NCI-H2171 (cell line): ENCODE data around the gene C3orf85.

Experiments used
- DNase-seq: peaks from one replicate; lab custom pipeline; 2025; lab: John Stamatoyannopoulos, UW

C3orf85 gene

DNA sequence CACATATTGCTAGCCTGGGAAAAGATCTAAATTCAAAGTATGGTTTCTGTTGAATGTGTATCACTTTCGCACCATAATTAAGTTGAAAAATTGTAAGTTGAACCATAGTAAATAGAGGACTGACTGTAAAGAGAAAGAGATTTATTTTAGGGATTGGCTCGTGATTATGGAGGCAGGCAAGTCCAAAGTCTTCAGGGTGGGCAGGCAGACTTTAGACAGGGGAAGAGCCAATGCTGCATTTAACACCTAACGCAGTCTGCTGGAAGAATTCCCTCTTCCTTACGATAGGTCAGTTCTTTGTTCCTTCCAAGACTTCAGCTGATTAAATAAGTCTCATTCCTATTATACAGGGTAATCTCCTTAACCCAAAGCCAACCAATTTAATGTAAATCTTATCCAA lies 15.8 kb downstream of the C3orf85 start:
- no peak for DNase-seq

DNA sequence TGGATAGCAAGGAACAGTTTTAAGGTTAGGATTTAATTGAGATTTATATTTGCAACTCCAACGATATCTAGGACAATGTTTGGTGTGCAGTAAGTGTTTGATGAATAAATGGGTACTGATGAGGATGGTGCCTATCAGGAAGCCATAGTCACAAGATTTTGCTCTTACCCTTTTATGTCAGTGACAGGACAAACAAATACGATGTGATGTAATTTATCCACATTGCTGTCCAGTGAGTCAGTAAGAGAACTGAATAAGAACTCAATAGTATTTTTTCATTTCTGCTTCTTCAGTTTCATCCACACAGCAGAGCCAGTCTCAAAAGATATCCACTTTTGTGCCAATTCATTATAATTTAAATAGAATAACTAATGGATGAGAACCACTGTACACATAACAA lies 18.5 kb downstream of the C3orf85 start:
- DNase-seq = no peak

DNA sequence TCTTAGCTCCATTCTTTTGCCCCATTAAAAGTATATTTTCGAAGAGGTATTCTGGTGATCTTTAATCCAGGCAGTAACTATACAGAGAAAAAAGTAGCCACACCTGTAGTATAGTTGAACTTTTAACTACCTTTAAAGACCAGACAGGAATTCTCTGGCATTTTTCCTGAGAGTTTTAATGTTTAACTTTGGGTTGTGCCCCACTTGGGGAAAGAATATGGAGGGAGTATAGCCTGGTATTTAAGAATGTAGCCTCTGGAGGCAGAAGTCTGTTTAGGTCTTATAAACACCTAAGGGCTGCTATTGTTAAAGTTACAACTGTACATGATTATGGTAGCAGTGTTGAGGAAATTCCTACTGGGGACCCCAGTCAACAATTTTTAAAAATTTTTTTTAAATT lies 19.3 kb downstream of the C3orf85 start:
- DNase-seq = no peak

DNA sequence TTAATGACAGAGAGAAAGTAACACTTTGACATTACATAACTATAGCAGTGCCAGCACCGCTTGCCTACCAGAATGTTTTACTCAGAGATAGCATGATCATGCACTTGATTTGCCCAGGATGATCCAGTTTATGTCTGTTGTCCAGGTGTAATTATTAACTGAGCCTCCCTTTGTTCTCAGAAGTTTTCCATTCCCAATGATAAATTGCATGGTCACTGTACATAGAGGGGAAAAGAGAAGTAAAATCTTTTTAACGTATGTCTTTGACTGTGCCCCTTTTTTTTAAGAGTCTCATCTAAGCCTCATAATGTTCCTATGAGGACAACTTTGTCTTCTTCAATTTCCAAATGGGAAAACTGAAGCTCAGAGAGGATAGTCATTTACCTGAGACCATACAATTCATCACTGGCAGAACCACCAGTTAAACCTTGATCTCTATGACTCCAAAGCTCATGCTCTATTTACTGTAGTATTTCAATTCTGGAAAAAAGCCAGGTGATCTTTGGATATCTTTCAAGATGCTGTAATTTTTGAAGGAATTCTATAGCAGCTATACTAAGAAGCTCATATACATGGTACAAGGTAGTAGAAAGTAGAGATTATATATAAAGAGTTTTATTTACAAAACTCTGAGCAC lies 25.1 kb downstream of the C3orf85 start:
- no peak for DNase-seq

DNA sequence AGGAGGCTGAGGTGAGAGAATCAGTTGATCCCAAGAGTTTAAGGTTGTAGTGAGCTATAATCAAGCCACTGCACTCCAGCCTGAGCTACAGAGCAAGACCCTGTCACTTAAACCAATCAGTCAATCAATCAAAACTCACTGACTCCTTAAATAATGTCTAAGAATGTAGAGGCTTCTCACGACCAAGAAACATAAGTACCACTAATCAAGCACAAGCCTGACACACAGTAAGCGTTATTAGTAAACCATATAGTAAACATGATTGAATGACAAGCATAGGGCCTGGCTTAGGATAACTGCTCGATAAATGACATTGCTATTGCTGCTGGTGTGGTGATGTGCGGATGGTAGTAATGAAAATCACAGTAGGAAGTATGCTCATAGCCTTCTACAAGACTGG lies 29.4 kb downstream of the C3orf85 start:
- DNase-seq = no peak

DNA sequence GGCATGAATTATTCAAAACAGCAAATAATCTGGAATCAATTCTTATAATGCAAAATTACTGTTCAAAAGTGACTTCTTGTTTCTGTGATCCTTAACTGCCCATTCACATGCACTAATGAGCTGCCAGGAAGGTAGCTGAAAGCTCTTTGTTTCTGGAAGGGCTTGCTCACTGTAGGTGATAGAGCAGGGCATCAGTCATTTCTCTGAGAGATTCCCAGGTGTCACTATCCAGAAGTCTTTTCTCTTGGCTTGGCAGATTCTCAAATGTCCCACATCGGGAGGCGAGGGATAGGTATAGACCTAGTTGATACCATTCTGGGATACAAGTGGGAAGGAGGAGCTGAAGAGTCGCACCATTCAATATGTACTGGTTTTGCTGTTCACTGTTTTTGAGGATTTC lies 35.0 kb downstream of the C3orf85 start:
- DNase-seq = no peak

DNA sequence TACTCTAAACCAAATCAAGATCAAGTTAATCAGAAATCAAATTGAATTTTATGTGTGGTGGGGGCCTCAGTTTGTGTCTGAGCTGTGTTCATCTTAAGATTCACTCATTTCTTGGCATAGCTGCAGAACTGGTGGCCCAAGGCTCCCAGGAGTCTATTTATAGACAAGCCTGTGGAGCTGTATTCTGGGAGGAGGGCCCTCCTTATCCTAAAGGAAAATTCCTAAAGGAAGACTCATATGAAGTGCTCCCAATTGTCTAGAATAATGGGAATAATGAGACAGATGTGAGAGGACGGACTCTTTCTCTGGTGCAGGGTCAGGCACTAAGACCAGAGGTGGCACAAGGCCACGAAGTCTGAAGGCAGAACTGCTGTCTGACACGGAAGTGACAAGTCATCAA lies 38.9 kb downstream of the C3orf85 start:
- DNase-seq = no peak

DNA sequence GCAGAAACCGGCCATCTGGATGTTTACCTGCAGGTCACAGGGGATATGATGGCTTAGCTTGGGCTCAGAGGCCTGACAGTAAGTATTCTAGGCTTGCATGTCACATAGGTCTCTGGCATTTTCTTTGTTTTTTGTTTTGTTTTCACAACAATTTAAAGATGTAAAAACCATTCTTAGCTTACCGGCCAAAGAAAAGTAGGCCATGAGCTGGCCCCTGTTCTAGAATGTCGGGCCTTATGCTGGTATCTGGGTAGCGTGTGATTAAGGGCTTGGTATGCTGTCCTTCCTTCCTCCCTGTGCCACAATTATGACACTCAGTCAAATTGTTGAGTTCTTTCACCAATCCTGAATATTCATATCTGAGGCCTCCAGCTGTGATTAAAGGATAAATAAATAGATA lies 40.2 kb downstream of the C3orf85 start:
- DNase-seq = no peak

DNA sequence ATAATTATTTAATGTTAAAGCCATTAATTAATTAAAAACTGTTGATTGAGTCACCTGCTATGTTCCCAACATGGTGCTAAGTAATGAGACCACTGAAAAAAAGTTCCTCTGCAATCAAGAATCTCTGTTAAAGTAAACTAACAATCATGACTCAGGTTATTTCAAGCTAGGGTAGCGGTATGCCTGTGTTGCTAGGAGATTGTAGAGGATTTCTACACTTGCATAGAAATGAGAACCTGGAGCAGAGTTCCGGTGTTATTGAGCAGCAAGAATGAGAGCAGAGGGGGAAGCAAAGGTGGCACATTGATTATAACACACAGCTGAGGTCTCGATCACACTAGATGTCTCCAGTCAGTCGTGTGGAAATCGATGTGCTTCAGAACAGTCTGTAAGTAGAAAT lies 41.4 kb downstream of the C3orf85 start:
- DNase-seq = no peak

DNA sequence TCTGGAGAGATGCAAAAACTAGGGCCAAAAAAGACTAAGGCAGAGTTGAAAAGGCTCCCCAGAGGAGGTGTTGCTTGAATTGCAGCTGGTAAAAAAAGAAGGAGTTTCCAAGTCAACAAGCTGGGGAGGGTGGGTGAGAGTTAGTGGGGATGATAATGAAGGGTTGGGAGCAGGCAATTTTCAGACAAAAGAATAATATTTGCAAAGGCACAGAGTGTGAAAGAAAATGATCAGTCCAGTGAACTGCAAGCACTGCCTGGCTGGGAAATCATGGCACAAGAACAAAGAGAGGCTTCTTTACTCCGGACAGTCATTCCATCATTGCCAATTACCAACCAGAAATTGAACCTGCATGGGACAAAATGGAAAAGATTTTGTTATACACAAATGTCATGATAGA lies 42.2 kb downstream of the C3orf85 start:
- no peak for DNase-seq

DNA sequence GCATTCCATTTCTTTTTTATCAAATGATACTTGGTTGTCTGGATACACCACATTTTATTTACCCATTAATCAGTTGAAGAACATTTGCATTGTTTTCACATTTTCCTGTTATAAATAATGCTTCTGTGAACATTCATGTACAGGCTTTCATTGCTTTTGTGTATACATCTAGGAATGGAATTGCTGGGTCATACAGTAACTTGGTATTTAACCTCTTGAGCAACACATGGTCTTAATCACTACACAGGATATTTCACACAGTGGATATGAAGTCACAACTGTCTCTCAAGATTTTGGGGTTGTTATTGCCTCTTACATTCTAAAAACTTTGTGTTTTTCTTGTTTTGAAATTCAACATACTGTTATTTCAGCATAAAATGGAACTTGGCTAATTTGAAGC lies 48.2 kb downstream of the C3orf85 start:
- DNase-seq = no peak

DNA sequence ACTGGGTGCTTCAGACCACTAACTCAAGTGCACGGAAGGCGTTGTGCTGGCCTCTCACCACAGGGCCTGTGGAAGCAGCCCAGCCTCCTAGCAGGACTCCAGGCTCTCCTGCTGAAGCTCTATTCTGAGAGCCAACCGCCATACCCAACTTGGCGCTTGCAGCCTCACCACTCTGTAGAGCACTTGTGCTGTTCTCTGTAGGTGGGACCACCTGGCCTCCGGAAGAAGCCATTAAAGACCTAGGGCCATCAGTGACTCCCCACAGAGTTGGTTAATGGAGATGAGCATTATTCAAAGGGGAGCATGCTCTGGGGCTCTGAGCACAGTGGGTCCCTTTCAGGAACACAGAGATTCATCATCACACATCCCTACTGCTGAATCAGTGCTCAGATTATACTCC lies 50.9 kb downstream of the C3orf85 start:
- DNase-seq = no peak

DNA sequence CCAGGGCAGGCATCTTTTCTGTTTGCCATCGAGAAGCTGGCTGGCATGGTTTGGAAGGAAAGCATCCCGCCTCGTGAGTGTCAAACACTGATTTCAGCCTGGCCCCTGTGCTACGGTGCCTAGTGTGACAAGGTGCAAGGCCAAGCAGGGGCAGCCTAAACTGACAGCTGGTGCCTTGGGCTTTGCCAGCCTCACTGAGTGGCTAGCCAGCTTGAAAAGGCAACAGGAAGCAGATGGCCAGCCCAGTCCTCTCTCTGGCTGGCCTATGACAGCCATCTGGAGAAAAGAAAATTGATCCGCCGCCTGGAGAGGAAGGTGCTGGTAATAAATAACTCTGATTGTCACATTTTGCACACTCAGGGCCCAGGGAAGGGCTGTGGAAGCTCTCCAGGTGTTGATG lies 52.2 kb downstream of the C3orf85 start:
- DNase-seq = peak; percentile 96

DNA sequence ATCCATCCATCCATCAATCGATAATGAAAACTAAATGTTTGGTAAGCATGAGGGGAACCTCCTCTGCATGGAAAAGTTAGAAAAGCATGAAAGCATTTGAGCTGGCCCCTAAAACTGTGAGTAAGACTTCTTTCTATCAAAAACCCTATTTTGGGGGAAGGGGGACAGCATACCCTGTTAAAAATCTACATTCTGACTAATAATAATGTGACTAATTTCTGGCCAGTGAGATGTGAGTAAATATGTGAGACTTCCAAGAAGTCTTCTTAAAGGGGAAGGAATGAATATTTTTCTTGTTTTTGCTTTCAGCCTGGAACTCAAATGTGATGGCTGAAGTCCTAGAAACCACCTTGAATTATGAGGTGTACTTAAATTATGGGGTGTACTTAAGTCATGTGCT lies 54.9 kb downstream of the C3orf85 start:
- no peak for DNase-seq

DNA sequence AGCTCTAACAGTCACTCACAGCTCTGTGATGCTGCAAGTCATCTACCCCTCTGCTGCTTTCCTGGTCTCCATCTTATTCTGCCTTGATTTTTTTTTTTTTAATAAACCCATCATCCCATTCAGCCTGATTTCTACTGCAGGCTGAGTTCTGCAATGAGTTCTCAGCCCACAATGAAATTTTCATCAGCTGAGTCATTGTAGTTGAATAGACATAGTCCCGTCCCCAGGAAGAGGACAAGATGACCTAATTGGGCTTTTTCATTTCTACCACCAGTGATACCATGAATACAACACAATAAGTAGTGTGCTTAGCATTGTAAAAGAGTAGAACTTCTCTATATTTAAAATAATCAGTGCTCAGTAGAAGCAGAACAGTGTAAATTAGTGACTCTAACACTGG lies 59.3 kb downstream of the C3orf85 start:
- no peak for DNase-seq
